ENCODE data around the gene NTNG1.

DNA sequence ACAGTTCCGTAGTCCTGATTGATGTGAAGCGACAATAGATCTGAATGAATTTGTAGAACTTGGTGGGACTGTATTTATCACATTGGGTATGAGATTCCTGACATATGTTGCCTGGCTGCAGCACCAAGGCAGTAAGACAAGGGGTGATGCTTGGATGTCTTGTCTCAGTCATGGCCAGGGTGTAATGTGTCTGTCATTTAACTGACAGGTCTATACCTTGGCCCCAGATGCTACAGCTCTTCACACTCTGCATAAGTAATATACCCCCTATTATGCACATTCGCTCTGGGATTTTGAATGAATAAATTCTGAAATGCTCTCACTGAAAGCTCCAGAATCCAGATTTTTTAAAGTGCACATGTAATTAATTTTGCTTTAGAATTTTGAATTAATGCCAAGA, 47.3 kb downstream of the NTNG1 start:
- no peak for TF ChIP-seq POLR2A (IDR thresholded peaks at IDR 0.05)
- TF ChIP-seq, protein P1, sequence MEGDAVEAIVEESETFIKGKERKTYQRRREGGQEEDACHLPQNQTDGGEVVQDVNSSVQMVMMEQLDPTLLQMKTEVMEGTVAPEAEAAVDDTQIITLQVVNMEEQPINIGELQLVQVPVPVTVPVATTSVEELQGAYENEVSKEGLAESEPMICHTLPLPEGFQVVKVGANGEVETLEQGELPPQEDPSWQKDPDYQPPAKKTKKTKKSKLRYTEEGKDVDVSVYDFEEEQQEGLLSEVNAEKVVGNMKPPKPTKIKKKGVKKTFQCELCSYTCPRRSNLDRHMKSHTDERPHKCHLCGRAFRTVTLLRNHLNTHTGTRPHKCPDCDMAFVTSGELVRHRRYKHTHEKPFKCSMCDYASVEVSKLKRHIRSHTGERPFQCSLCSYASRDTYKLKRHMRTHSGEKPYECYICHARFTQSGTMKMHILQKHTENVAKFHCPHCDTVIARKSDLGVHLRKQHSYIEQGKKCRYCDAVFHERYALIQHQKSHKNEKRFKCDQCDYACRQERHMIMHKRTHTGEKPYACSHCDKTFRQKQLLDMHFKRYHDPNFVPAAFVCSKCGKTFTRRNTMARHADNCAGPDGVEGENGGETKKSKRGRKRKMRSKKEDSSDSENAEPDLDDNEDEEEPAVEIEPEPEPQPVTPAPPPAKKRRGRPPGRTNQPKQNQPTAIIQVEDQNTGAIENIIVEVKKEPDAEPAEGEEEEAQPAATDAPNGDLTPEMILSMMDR (IDR thresholded peaks at IDR 0.05) = no peak
